RKO (cell line): ENCODE measurements around the gene MYL7.

Source experiments
- DNase-seq: peaks from one replicate; pipeline ENCODE4 v3.0.0-alpha.2; 2016; ENCODE audit warnings: low spot score

Gene MYL7

GRCh38 chr7:44150466-44150832, 9.3 kb upstream of the MYL7 start:
- DNase-seq: no peak

- DNase-seq: no peak
Observed at GRCh38 chr7:44149571-44150465, 8.7 kb upstream of the MYL7 start.

- DNase-seq: no peak
Observed at GRCh38 chr7:44148961-44149536, 7.9 kb upstream of the MYL7 start.

GRCh38 chr7:44148166-44148565, 7.0 kb upstream of the MYL7 start:
- no peak for DNase-seq

GRCh38 chr7:44147026-44147991, 6.2 kb upstream of the MYL7 start:
- no peak for DNase-seq

- no peak for DNase-seq
Observed at GRCh38 chr7:44145969-44146911, 5.1 kb upstream of the MYL7 start.

GRCh38 chr7:44145479-44145968, 4.4 kb upstream of the MYL7 start:
- DNase-seq: no peak

- no peak for DNase-seq
Observed at GRCh38 chr7:44144968-44145478, 3.9 kb upstream of the MYL7 start.

GRCh38 chr7:44144426-44144967, 3.4 kb upstream of the MYL7 start:
- no peak for DNase-seq

- DNase-seq: no peak
Observed at GRCh38 chr7:44143646-44144250, 2.6 kb upstream of the MYL7 start.

- DNase-seq: no peak
Observed at GRCh38 chr7:44142028-44142427, 896 bp upstream of the MYL7 start.

- no peak for DNase-seq
Observed at GRCh38 chr7:44140341-44140740, 791 bp downstream of the MYL7 start.

- no peak for DNase-seq
Observed at GRCh38 chr7:44139311-44140010, 1.7 kb downstream of the MYL7 start.

GRCh38 chr7:44138698-44139097, 2.4 kb downstream of the MYL7 start:
- DNase-seq: no peak

- DNase-seq: no peak
Observed at GRCh38 chr7:44136731-44137130, 4.4 kb downstream of the MYL7 start.

- no peak for DNase-seq
Observed at GRCh38 chr7:44134943-44135628, 6.0 kb downstream of the MYL7 start.

GRCh38 chr7:44133295-44133694, 7.8 kb downstream of the MYL7 start:
- no peak for DNase-seq

- DNase-seq: no peak
Observed at GRCh38 chr7:44132039-44132438, 9.1 kb downstream of the MYL7 start.
